Fibroblast of lung (primary cell): Measurements from ENCODE around the gene FSIP2. TPM values are rescaled to one million over a fixed set of nuclear protein-coding genes. Genes with fewer than 3 reads are reported as not detected.

Experiments
- DNase-seq, 2 donors: peaks; one replicate each; pipeline versions ENCODE4 v3.0.0 to v3.0.0-alpha.2; 2010; ENCODE audit warnings: low read depth in 2 of 2
- H2AFZ ChIP-seq: 2 replicates; pipeline ENCODE4 v1.5.1; 2012; ENCODE audit warnings: low read length, control low read depth, inconsistent platforms
- H3K27ac ChIP-seq: 2 replicates; pipeline ENCODE4 v1.5.1; 2011; ENCODE audit warnings: low read length, control low read depth; ENCODE audit not compliant: insufficient read depth
- H3K27me3 ChIP-seq: 2 replicates; pipeline ENCODE4 v1.5.1; 2011; ENCODE audit warnings: mild to moderate bottlenecking, low read length; ENCODE audit not compliant: control insufficient read depth, insufficient read depth
- H3K36me3 ChIP-seq: 2 replicates; pipeline ENCODE4 v1.5.1; 2011; ENCODE audit warnings: low read length; ENCODE audit not compliant: control insufficient read depth, insufficient read depth
- H3K4me1 ChIP-seq: 2 replicates; pipeline ENCODE4 v1.5.1; 2011; ENCODE audit warnings: low read length; ENCODE audit not compliant: control insufficient read depth, insufficient read depth; ENCODE audit errors: extremely low read depth
- H3K4me2 ChIP-seq: 2 replicates; pipeline ENCODE4 v1.5.1; 2011; ENCODE audit warnings: low read length, control low read depth; ENCODE audit not compliant: insufficient read depth; ENCODE audit errors: extremely low read depth
- H3K4me3 ChIP-seq, 4 experiments: fragments of 200-600 bp in 1 of 4; sonication (generic) in 1 of 4; replicated peaks in 1 of 4; 2 replicates each; pipeline ENCODE4 v1.5.1; 2011 to 2016; ENCODE audit warnings: low read length in 4 of 4, low read depth in 3 of 4, mild to moderate bottlenecking in 3 of 4, control low read depth in 2 of 4, inconsistent platforms in 1 of 4, mixed read lengths in 1 of 4; ENCODE audit not compliant: insufficient read depth in 1 of 4; ENCODE audit errors: control extremely low read depth in 1 of 4
- H3K79me2 ChIP-seq: 2 replicates; pipeline ENCODE4 v1.5.1; 2012; ENCODE audit warnings: mild to moderate bottlenecking, low read length, inconsistent platforms; ENCODE audit not compliant: control insufficient read depth, insufficient read depth
- H3K9ac ChIP-seq: 2 replicates; pipeline ENCODE4 v1.5.1; 2011; ENCODE audit warnings: mild to moderate bottlenecking, low read length, control low read depth; ENCODE audit not compliant: insufficient read depth
- H3K9me3 ChIP-seq: 2 replicates; pipeline ENCODE4 v1.5.1; 2012; ENCODE audit warnings: low read depth, low read length; ENCODE audit not compliant: control insufficient read depth, insufficient read depth
- H4K20me1 ChIP-seq: 2 replicates; pipeline ENCODE4 v1.5.1; 2011; ENCODE audit warnings: low read length; ENCODE audit not compliant: control insufficient read depth, insufficient read depth; ENCODE audit errors: extremely low read depth
- EZH2 ChIP-seq: IDR thresholded peaks from 2 replicates; pipeline ENCODE4 v1.5.1; 2012; ENCODE audit warnings: low read length, control low read depth, mild to moderate bottlenecking; ENCODE audit errors: missing control alignments
- polyA plus RNA-seq, 2 donors: library from polyadenylated mRNA; depleted of rRNA in 1 of 2; stranded (reverse) in 1 of 2; unstranded in 1 of 2; fragments of >200 nt; gene quantifications; 2 replicates each; pipeline ENCODE4 v1.2.1, GENCODE V29; 2011 to 2012; ENCODE audit warnings: missing spikeins in 1 of 2
- total RNA-seq: library from RNA; depleted of rRNA; stranded (reverse); fragments of >200 nt; gene quantifications from 2 replicates; pipeline ENCODE4 v1.2.1, GENCODE V29; 2014
- TF ChIP-seq, protein P1 (sequence below), 2 donors: IDR thresholded peaks in 1 of 2; conservative IDR thresholded peaks in 1 of 2; 1 replicate in 1 of 2; 2 replicates in 1 of 2; pipeline ENCODE4 v1.5.1; 2011 to 2012; ENCODE audit warnings: low read length in 2 of 2, control low read depth in 1 of 2, inconsistent platforms in 1 of 2, low read depth in 1 of 2, mild to moderate bottlenecking in 1 of 2

Gene FSIP2
- total and polyA plus RNA-seq, 2 donors (not counting 1 experiment from before 2014, with no cell fraction given) = under 0.01 to 1.7 TPM

DNA sequence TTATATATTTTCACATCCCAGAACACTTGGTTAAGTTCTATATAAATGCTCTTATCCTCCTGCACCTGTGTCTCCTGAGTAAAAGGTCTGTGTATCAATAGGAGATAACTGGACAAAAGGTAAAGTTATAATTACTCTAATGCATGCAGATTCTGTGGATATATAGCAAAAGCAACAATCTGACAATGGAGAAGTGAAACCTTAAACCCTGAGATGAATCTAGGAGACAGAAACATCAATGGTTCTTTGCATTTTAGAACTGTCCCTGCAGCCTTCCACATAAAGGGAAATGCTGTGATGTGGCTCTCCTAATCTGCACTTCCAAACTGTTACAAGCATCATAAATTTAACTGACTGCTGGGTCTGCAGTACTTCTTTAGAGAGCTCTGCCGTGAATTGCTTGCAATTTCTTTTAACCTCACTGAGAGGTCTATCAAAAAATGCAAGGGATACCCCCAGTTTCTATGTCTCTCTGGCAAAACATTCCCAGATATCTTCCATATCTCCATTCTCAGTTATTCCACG is 42.8 kb upstream of the FSIP2 start:
- no peaks in the 10 kb centered on the region for H3K9me3 ChIP-seq
- H4K20me1 ChIP-seq = no peaks in the 10 kb centered on the region
- DNase-seq = no peak
- no peaks in the 10 kb centered on the region for H3K4me1 ChIP-seq
- H2AFZ ChIP-seq = no peak overlapping the region
- TF ChIP-seq EZH2 = no peak
- TF ChIP-seq, protein P1, sequence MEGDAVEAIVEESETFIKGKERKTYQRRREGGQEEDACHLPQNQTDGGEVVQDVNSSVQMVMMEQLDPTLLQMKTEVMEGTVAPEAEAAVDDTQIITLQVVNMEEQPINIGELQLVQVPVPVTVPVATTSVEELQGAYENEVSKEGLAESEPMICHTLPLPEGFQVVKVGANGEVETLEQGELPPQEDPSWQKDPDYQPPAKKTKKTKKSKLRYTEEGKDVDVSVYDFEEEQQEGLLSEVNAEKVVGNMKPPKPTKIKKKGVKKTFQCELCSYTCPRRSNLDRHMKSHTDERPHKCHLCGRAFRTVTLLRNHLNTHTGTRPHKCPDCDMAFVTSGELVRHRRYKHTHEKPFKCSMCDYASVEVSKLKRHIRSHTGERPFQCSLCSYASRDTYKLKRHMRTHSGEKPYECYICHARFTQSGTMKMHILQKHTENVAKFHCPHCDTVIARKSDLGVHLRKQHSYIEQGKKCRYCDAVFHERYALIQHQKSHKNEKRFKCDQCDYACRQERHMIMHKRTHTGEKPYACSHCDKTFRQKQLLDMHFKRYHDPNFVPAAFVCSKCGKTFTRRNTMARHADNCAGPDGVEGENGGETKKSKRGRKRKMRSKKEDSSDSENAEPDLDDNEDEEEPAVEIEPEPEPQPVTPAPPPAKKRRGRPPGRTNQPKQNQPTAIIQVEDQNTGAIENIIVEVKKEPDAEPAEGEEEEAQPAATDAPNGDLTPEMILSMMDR (conservative IDR thresholded peaks at IDR 0.05 in 1 of 2, IDR thresholded peaks at IDR 0.05 in 1 of 2; ENCODE audit: low read depth in 1 of 2, low read length in 2 of 2) = no peak
- H3K36me3 ChIP-seq = no peaks in the 10 kb centered on the region
- no peak overlapping the region for H3K4me3 ChIP-seq
- no peak overlapping the region for H3K4me2 ChIP-seq
- no peaks in the 10 kb centered on the region for H3K27me3 ChIP-seq
- H3K79me2 ChIP-seq = no peaks in the 10 kb centered on the region
- H3K9ac ChIP-seq = no peak overlapping the region
- no peak overlapping the region for H3K27ac ChIP-seq

- Histone ChIP-seq H3K4me2 (no peak overlapping the region), H3K4me1 (no peaks in the 10 kb centered on the region), H3K4me3 (no peak overlapping the region), H3K27ac (no peak overlapping the region), H2AFZ (no peak overlapping the region), H3K36me3 (no peaks in the 10 kb centered on the region), H3K9me3 (no peaks in the 10 kb centered on the region), H3K79me2 (no peaks in the 10 kb centered on the region), H4K20me1 (no peaks in the 10 kb centered on the region), H3K9ac (no peak overlapping the region), H3K27me3 (no peaks in the 10 kb centered on the region)
- DNase-seq = no peak
- TF ChIP-seq EZH2 = no peak
- TF ChIP-seq, protein P1 (conservative IDR thresholded peaks at IDR 0.05 in 1 of 2, IDR thresholded peaks at IDR 0.05 in 1 of 2; ENCODE audit: low read depth in 1 of 2, low read length in 2 of 2) = no peak
Measured at GRCh38 chr2:185700883-185701282, 37.7 kb upstream of the FSIP2 start.

- no peak overlapping the region for H3K4me3 ChIP-seq
- no peak overlapping the region for H3K9ac ChIP-seq
- DNase-seq = no peak
- no peak overlapping the region for H3K4me2 ChIP-seq
- H3K36me3 ChIP-seq = no peaks in the 10 kb centered on the region
- H2AFZ ChIP-seq = no peak overlapping the region
- H3K27me3 ChIP-seq = no peaks in the 10 kb centered on the region
- H3K79me2 ChIP-seq = no peaks in the 10 kb centered on the region
- H3K4me1 ChIP-seq = no peaks in the 10 kb centered on the region
- no peaks in the 10 kb centered on the region for H4K20me1 ChIP-seq
- TF ChIP-seq, protein P1 (conservative IDR thresholded peaks at IDR 0.05 in 1 of 2, IDR thresholded peaks at IDR 0.05 in 1 of 2; ENCODE audit: low read depth in 1 of 2, low read length in 2 of 2) = no peak
- no peak for TF ChIP-seq EZH2
- H3K27ac ChIP-seq = no peak overlapping the region
- no peaks in the 10 kb centered on the region for H3K9me3 ChIP-seq
Measured at GRCh38 chr2:185734658-185735057, 3.9 kb upstream of the FSIP2 start.
